H9 (cell line): Measurements from ENCODE around the gene SLC26A6. TPM values are rescaled to one million over a fixed set of nuclear protein-coding genes. Genes with fewer than 3 reads are reported as not detected.

Source experiments
- DNase-seq: peaks from one replicate; pipeline ENCODE4 v3.0.0-alpha.2; 2017
- H2AFZ ChIP-seq: one replicate; pipeline ENCODE4 v1.6.1; 2013; ENCODE audit warnings: mild to moderate bottlenecking, low read length, control low read depth, moderate library complexity
- H2AK5ac ChIP-seq: 2 replicates; pipeline ENCODE4 v1.6.1; 2013; ENCODE audit warnings: low read length, control low read depth, mixed read lengths; ENCODE audit not compliant: insufficient read length
- H2BK120ac ChIP-seq: one replicate; pipeline ENCODE4 v1.6.1; 2013; ENCODE audit warnings: low read depth, mild to moderate bottlenecking, low read length, control low read depth, inconsistent platforms; ENCODE audit not compliant: poor library complexity, severe bottlenecking
- H2BK12ac ChIP-seq: 2 replicates; pipeline ENCODE4 v1.6.1; 2013; ENCODE audit warnings: low read length, control low read depth, mixed read lengths, low read depth; ENCODE audit not compliant: insufficient read length
- H2BK15ac ChIP-seq: 2 replicates; pipeline ENCODE4 v1.6.1; 2013; ENCODE audit warnings: low read depth, low read length, control low read depth
- H2BK20ac ChIP-seq: one replicate; pipeline ENCODE4 v1.6.1; 2013; ENCODE audit warnings: low read depth, mild to moderate bottlenecking, low read length, control low read depth, inconsistent platforms; ENCODE audit not compliant: poor library complexity, severe bottlenecking
- H2BK5ac ChIP-seq: 2 replicates; pipeline ENCODE4 v1.6.1; 2013; ENCODE audit warnings: low read length, control low read depth, mixed read lengths; ENCODE audit not compliant: insufficient read length
- H3K14ac ChIP-seq: 2 replicates; pipeline ENCODE4 v1.6.1; 2013; ENCODE audit warnings: low read length, control low read depth; ENCODE audit not compliant: insufficient read depth
- H3K18ac ChIP-seq: 2 replicates; pipeline ENCODE4 v1.6.1; 2013; ENCODE audit warnings: low read depth, mild to moderate bottlenecking, mixed read lengths, low read length, control low read depth; ENCODE audit not compliant: insufficient read length
- H3K23ac ChIP-seq: 2 replicates; pipeline ENCODE4 v1.6.1; 2013; ENCODE audit warnings: low read length, control low read depth, mixed read lengths, low read depth; ENCODE audit not compliant: insufficient read length
- H3K23me2 ChIP-seq: 2 replicates; pipeline ENCODE4 v1.6.1; 2013; ENCODE audit warnings: low read depth, mild to moderate bottlenecking, mixed read lengths, low read length, control low read depth; ENCODE audit not compliant: insufficient read length, poor library complexity, severe bottlenecking
- H3K27ac ChIP-seq: 2 replicates; pipeline ENCODE4 v1.5.1; 2013; ENCODE audit warnings: low read length, control low read depth, mixed read lengths, low read depth; ENCODE audit not compliant: insufficient read length
- H3K27me3 ChIP-seq: 2 replicates; pipeline ENCODE4 v1.6.1; 2013; ENCODE audit warnings: low read length, control low read depth, inconsistent platforms; ENCODE audit not compliant: insufficient read depth
- H3K4ac ChIP-seq: 2 replicates; pipeline ENCODE4 v1.6.1; 2013; ENCODE audit warnings: low read depth, mild to moderate bottlenecking, control low read depth, inconsistent platforms, low read length, moderate library complexity
- H3K4me1 ChIP-seq: 2 replicates; pipeline ENCODE4 v1.6.1; 2013; ENCODE audit warnings: low read length, control low read depth, inconsistent platforms; ENCODE audit not compliant: insufficient read depth
- H3K4me2 ChIP-seq: 2 replicates; pipeline ENCODE4 v1.6.1; 2013; ENCODE audit warnings: low read length, control low read depth, mixed read lengths; ENCODE audit not compliant: insufficient read length, insufficient read depth
- H3K56ac ChIP-seq: 2 replicates; pipeline ENCODE4 v1.6.1; 2013; ENCODE audit warnings: low read depth, mild to moderate bottlenecking, mixed read lengths, low read length, control low read depth; ENCODE audit not compliant: insufficient read length
- H3K79me1 ChIP-seq: 2 replicates; pipeline ENCODE4 v1.6.1; 2013; ENCODE audit warnings: low read depth, mild to moderate bottlenecking, moderate library complexity, low read length, control low read depth, inconsistent platforms; ENCODE audit not compliant: insufficient read depth, poor library complexity, severe bottlenecking
- H3K79me2 ChIP-seq: 2 replicates; pipeline ENCODE4 v1.6.1; 2013; ENCODE audit warnings: low read length, control low read depth, inconsistent platforms; ENCODE audit not compliant: insufficient read depth
- H3K9ac ChIP-seq: 2 replicates; pipeline ENCODE4 v1.6.1; 2013; ENCODE audit warnings: low read length, control low read depth, mixed read lengths; ENCODE audit not compliant: insufficient read length; ENCODE audit errors: extremely low read depth
- H3K9me3 ChIP-seq: one replicate; pipeline ENCODE4 v1.6.1; 2013; ENCODE audit warnings: low read depth, low read length, inconsistent platforms; ENCODE audit not compliant: control insufficient read depth
- H3T11ph ChIP-seq: one replicate; pipeline ENCODE4 v1.6.1; 2013; ENCODE audit warnings: mild to moderate bottlenecking, low read length, control low read depth, inconsistent platforms
- H4K20me1 ChIP-seq: one replicate; pipeline ENCODE4 v1.6.1; 2013; ENCODE audit not compliant: control insufficient read depth, insufficient read length, insufficient read depth
- H4K5ac ChIP-seq: 2 replicates; pipeline ENCODE4 v1.6.1; 2013; ENCODE audit warnings: low read depth, mild to moderate bottlenecking, mixed read lengths, low read length, control low read depth; ENCODE audit not compliant: insufficient read length
- H4K8ac ChIP-seq: replicated peaks from 2 replicates; pipeline ENCODE4 v1.6.1; 2013; ENCODE audit warnings: low read length, control low read depth, mixed read lengths, low read depth; ENCODE audit not compliant: insufficient read length
- H4K91ac ChIP-seq: 2 replicates; pipeline ENCODE4 v1.6.1; 2013; ENCODE audit warnings: low read depth, mild to moderate bottlenecking, moderate library complexity, mixed read lengths, low read length, control low read depth; ENCODE audit not compliant: insufficient read length
- H3K27ac Mint-ChIP-seq, 3 experiments: 2 replicates in 2 of 3; 3 replicates in 1 of 3; pipeline ENCODE4 v1.8.0; 2020 to 2021; ENCODE audit warnings: mixed read lengths in 3 of 3, mild to moderate bottlenecking in 1 of 3, moderate library complexity in 1 of 3
- H3K27me3 Mint-ChIP-seq: 2 replicates; pipeline ENCODE4 v1.8.0; 2021; ENCODE audit warnings: low read depth, mild to moderate bottlenecking, moderate library complexity, mixed read lengths
- H3K36me3 Mint-ChIP-seq, 3 experiments: 2 replicates in 2 of 3; 3 replicates in 1 of 3; pipeline ENCODE4 v1.8.0; 2020 to 2021; ENCODE audit warnings: low read depth in 3 of 3, mixed read lengths in 3 of 3; ENCODE audit not compliant: insufficient read depth in 1 of 3
- H3K4me1 Mint-ChIP-seq, 2 experiments: 2 replicates each; pipeline ENCODE4 v1.8.0; 2020; ENCODE audit warnings: mixed read lengths in 2 of 2
- H3K4me3 Mint-ChIP-seq, 2 experiments: 2 replicates in 1 of 2; 3 replicates in 1 of 2; pipeline ENCODE4 v1.8.0; 2020 to 2021; ENCODE audit warnings: mild to moderate bottlenecking in 2 of 2, mixed read lengths in 2 of 2, moderate library complexity in 1 of 2
- H3K9me3 Mint-ChIP-seq, 2 experiments: 2 replicates in 1 of 2; 3 replicates in 1 of 2; pipeline ENCODE4 v1.8.0; 2020; ENCODE audit warnings: mild to moderate bottlenecking in 2 of 2, mixed read lengths in 2 of 2, moderate library complexity in 1 of 2
- WGBS: extraction: QIAGEN DNeasy Blood & Tissue Kit; methylation state at CpG from one replicate; pipeline ENCODE4 v1.1.7; 2013; ENCODE audit warnings: missing lambda C conversion rate, low lambda C conversion rate, mixed read lengths; ENCODE audit not compliant: insufficient read length; ENCODE audit errors: extremely low coverage; 5-methylcytosine and 5-hydroxymethylcytosine counted together
- total RNA-seq: library from RNA; stranded (reverse); gene quantifications from 2 replicates; pipeline ENCODE4 v1.2.1, GENCODE V29; 2021
- TF ChIP-seq, protein P1 (sequence below): fragments of 200-600 bp; sonication (generic); conservative IDR thresholded peaks from 3 replicates; pipeline ENCODE4 v1.8.0; 2021; ENCODE audit warnings: antibody characterized with exemption, mild to moderate bottlenecking

The SLC26A6 gene
- total RNA-seq, 1 experiment from 2014 or later: 61.3 TPM

DNA sequence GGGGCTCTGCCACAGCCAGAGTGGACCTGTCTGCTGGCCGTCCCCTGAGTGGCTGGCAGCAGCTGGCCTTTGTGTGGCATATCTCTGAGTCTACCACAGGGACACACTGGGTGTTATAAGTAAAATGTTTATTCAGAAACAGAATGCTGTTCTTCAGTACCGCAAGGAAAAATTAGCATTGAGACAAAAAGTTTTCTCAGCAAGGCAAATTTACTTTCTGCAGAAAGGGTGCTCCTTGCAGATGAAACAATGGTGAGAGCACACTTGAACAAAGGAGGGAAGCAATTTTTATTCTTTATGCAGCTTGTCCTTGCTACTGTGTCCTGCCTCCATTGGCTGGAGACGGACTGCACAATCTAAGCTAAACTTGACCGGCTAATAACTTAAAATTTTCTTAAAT is 17.7 kb downstream of the SLC26A6 start:
- Histone ChIP-seq H4K8ac (no peak overlapping the region), H2BK15ac (no peak overlapping the region)

More for the DNA sequence above, 17.7 kb downstream of the SLC26A6 start:
- H3K79me1 ChIP-seq: no peaks in the 10 kb centered on the region
- H2AK5ac ChIP-seq: no peak overlapping the region
- no peaks in the 10 kb centered on the region for H3K4me1 Mint-ChIP-seq
- H3K23me2 ChIP-seq: no peaks in the 10 kb centered on the region
- peaks cover 17 to 19% of the 10 kb centered on the region in 2 experiments for H3K9me3 Mint-ChIP-seq
- peaks cover 18 to 56% (median 44%) of the 10 kb centered on the region in 3 experiments; a peak in 6 of 7 replicates for H3K36me3 Mint-ChIP-seq
- H3K4me1 ChIP-seq: no peaks in the 10 kb centered on the region
- H2BK20ac ChIP-seq: no peak overlapping the region
- no peak for DNase-seq
- no peak overlapping the region for H3K4me3 Mint-ChIP-seq
- H4K20me1 ChIP-seq: no peaks in the 10 kb centered on the region
- no peak overlapping the region for H2BK120ac ChIP-seq
- H3K27ac Mint-ChIP-seq: no peak overlapping the region
- H3T11ph ChIP-seq: no peak overlapping the region
- no peak overlapping the region for H2AFZ ChIP-seq
- no peak overlapping the region for H2BK5ac ChIP-seq
- no peak overlapping the region for H3K18ac ChIP-seq
- H3K27me3 ChIP-seq: no peaks in the 10 kb centered on the region
- H4K5ac ChIP-seq: no peak overlapping the region
- WGBS: no CpG with 5 or more reads among the region's 4 CpGs
- H3K56ac ChIP-seq: no peak overlapping the region
- no peaks in the 10 kb centered on the region for H3K9me3 ChIP-seq
- no peak overlapping the region for H3K27ac ChIP-seq
- no peak overlapping the region for H4K91ac ChIP-seq
- TF ChIP-seq, protein P1, sequence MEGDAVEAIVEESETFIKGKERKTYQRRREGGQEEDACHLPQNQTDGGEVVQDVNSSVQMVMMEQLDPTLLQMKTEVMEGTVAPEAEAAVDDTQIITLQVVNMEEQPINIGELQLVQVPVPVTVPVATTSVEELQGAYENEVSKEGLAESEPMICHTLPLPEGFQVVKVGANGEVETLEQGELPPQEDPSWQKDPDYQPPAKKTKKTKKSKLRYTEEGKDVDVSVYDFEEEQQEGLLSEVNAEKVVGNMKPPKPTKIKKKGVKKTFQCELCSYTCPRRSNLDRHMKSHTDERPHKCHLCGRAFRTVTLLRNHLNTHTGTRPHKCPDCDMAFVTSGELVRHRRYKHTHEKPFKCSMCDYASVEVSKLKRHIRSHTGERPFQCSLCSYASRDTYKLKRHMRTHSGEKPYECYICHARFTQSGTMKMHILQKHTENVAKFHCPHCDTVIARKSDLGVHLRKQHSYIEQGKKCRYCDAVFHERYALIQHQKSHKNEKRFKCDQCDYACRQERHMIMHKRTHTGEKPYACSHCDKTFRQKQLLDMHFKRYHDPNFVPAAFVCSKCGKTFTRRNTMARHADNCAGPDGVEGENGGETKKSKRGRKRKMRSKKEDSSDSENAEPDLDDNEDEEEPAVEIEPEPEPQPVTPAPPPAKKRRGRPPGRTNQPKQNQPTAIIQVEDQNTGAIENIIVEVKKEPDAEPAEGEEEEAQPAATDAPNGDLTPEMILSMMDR: no peak
- no peak overlapping the region for H3K23ac ChIP-seq
- no peak overlapping the region for H2BK12ac ChIP-seq
- no peak overlapping the region for H3K9ac ChIP-seq
- H3K4me2 ChIP-seq: no peak overlapping the region
- H3K14ac ChIP-seq: no peak overlapping the region
- H3K79me2 ChIP-seq: no peaks in the 10 kb centered on the region
- H3K27me3 Mint-ChIP-seq: no peaks in the 10 kb centered on the region
- no peak overlapping the region for H3K4ac ChIP-seq
